SHP77 treated with DMSO at 0.1 percent for 48 hours (cell line): ENCODE results near the gene LIME1.
A peak's percentile ranks its signal among the peaks of the same experiment; 100 is the strongest.
"Not testable (repeated sequence)": the region's sequence is repeated elsewhere in the genome, so short reads cannot be mapped to it uniquely, and the experiment has no call there.

Experiments used
- DNase-seq: peaks from one replicate; lab custom pipeline; 2025; lab: John Stamatoyannopoulos, UW

Gene LIME1

DNA sequence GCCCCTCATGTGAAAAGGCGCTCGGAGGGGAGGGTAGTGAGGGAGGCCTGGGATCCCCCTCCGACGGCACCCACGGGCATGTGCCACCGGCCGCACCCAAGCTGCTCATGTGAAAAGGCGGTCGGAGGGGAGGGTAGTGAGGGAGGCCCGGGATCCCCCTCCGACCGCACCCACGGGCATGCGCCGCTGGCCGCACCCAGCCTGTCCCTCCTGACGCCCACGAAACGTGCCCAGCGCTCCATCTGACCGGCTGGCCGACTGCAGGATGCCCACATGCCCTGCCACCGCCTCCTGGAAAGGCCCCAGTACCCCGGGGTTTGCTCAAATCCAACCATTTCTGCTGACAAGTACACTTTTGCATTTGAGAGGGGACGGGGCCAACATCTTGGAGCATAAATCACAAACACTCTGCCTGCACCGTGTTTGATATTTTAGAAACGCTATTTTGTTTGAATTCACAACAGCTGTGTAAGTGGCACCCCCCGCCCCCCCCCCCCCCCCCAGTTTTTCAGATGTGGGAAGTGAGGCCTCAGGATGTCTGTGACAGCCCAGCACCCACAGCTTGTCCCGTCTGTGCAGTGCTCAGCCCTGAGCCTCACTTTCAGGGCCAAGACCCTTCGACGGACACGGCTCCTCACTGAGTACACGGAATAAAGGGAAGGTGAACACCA is 37.2 kb downstream of the LIME1 start:
- no peak for DNase-seq

DNA sequence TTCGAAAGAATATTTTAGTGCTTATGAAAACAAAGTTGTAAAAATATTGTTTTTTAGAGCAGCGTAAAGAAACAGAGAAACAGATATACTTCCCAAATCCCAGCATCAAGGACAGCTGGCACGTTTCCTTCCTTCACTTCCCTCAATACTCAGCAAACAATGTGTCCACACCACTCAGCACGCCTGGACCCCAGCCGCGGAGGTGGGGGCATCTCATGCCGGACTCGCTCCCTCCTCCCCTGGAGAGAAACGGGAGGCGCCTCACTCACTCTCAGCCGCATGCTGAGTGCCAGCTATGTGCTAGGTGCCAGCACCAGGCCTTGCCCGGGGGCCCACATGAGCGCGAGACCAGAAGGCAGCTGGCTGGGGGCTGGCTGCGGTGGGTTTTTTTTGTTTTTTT is 37.8 kb downstream of the LIME1 start:
- no peak for DNase-seq

DNA sequence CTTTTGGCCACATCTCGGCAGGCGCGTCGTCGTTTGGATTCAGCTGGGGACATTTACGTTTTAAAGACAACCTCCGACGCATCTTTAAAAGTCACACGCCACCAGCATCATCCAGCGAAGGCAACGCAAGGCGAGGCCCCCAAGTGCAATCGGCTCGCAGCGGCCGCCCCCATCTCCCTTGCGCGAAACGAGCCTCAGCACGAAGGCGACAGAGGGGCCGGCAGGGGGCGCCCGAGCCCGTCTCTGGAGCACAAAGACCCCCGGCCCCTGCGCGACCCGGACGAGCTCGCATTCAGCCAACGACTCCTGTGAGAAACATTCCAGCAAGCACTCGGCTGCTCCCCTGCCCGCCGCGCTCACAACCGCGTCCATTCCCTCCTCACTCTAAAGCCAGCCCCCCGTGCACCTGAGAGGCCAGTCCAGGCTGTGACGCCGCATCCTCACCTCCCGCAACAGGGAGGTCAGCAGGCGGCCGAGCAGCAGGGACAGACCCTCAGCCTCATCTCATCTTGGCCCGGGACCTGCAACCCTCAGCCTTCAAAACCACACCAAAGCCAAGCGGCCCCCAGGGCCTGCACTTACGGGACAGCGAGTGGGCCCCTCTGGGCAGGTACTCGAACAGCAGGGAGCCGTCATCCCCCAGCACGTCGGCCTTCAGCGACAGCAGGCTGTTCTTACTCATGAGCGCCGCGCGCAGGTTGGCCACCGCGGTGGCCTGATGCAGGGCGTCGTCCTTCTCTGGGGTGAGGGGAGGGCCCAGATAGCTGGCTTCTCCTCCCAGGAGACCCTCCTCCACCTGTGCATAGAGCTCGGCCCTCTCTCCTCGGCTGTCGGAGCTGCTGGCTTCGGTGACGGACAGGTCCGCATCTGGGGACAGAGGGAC is 38.9 kb downstream of the LIME1 start:
- DNase-seq = no peak

GRCh38 chr20:63776875-63777274 is 40.4 kb downstream of the LIME1 start:
- not testable (repeated sequence) for DNase-seq

DNA sequence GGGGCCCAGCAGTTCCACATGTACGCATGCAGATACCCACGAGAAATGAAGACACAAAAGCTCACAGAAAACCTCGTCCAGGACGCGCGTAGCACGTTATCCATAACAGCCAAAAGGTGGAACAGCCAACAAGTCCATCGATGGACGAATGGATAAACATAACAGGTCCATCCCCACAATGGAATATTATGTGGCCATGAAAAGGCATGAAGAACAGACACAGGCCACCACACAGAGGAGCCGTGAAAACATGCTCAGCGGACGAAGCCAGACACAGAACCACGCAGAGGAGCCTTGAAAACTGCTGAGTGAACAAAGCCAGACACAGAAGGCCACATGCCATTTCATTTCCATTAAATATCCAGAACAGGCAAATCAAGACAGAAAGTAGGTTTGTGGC is 41.1 kb downstream of the LIME1 start:
- no peak for DNase-seq

GRCh38 chr20:63778034-63778752 is 41.7 kb downstream of the LIME1 start:
- DNase-seq = no peak

GRCh38 chr20:63778857-63779256 is 42.4 kb downstream of the LIME1 start:
- DNase-seq = no peak

DNA sequence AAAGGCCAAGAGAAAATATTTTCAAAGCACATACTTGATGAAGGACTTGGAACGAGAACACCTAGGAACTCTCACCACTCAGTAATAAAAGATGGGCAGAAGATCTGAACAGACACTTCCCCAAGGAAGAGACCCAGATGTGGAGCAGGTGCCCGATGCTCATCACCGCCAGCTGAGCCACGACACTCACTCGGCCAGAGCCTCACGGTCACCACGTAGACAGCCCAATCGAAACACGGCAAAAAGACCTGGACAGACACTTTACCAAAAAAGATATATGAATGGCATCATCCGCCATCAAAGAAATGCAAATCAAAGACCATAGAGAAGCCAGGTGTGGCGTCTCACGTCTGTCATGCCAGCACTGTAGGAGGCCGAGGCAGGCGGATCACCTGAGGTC is 44.7 kb downstream of the LIME1 start:
- DNase-seq = no peak

DNA sequence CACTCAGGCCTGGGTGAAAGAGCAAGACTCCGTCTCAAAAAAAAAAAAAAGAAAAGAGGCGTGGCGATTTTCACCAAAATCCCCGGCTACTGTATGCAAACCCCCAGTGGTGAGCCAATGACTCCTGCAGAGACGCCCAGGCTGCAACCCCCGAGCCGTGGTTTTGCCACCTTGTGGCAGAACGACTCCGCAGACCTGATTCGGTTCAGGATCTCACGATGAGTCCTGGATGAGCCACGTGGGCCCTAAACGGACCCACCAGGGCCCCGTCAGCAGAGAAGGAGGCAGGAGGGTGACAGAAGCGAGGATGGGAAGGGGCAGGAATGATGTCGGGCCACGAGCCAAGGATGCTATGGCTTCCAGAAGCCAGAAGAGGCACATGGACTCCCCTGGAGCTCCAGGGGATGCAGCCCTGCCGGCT is 45.6 kb downstream of the LIME1 start:
- no peak for DNase-seq

DNA sequence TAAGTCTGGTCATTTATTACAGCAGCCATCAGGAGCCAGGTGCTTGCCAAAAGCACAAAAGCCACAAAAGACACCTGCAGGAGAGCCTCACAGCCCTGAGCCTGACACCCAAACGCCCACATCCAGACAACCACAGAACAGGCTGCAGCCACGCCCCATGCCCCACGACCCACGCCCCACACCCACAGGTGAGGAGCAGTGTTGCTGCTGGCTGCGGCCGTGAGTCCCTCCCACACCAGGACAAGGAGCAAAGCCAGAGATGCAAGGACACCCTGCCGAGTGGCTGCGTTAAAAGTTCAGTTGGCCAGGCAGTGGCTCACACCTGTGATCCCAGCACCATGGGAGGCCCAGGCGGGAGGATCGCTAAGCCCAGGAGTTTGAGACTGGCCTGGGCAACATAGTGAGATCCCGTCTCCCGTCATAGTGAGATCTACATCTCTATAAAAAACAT is 46.1 kb downstream of the LIME1 start:
- DNase-seq = no peak

GRCh38 chr20:63783970-63784369 is 47.5 kb downstream of the LIME1 start:
- no peak for DNase-seq

DNA sequence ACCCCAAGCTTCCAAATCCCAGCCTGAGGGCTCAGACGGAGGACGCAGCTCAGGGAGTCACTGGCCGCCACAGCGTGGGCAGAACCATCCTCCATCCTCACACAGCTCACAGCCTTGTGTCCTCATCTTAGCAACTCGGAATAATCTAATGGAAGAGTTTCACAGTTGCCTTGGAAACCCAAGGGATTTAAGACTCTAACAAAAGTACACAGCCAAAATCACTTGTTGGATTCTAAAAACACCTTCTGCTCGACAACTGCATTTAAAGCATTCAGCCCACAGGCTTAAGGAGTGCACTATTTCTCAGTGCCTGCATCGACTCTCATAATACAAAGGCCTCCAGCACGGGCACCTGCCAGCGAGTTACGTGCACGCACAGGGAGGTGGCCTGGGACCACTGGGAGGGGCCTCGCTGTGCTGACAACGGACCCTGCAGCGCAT is 49.2 kb downstream of the LIME1 start:
- peak; percentile 26 for DNase-seq

DNA sequence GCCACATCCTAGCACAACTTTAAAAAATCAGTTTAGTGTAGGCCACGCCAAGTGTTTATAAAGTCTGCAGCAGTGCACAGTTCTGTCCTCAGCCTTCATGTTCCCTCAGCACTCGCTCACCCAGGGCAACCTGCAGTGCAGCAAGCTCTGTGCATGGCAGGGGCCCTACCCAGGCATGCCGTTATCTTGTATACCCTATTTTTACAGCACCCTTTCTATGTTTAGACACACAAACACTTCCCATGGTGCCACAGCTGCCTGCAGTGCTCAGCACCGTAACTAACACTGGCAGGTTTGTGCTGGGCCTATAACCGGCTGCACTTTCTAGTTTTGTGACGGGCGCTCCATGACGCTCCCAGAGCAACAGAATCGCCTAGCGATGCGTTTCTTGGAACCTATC is 50.8 kb downstream of the LIME1 start:
- DNase-seq = no peak

GRCh38 chr20:63787749-63788148 is 51.3 kb downstream of the LIME1 start:
- DNase-seq = no peak
